GM21717 (cell line): ENCODE results near the gene ZNF75A.

Source experiments
- ATAC-seq: cut with Tn5 transposase; IDR thresholded peaks from one replicate; pipeline ENCODE4 v1.9.1; 2021; ENCODE audit warnings: mild to moderate bottlenecking, moderate library complexity; ENCODE audit not compliant: unreplicated experiment

Gene ZNF75A

GRCh38 chr16:3364774-3365427 lies 59.6 kb downstream of the ZNF75A start:
- ATAC-seq, result no peak
